NCI-H748 (cell line): ENCODE results near the gene PLSCR4.

Source experiments
- DNase-seq: peaks from one replicate; lab custom pipeline; 2025; ENCODE audit not compliant: unreplicated experiment; lab: John Stamatoyannopoulos, UW

The PLSCR4 gene

DNA sequence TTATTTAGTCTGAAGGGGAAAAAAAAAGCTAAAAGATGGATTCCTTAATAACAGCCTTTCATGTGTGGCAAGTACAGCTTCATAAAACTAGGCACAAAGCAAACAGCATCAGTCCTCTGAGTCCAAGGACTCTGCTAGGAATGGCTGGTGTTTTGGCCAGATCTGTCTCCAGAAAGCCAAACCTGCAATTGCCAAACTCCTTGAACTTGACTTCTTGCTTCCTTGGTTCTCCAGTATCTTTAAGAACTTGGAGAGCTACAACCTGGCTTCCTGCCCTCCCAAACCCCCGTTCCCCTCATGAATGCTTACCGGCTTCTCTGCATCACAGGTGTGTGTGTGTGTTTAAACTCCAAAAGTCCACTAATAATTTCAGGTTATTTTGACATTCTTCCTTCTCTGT is 88.3 kb downstream of the PLSCR4 start:
- DNase-seq, result no peak

DNA sequence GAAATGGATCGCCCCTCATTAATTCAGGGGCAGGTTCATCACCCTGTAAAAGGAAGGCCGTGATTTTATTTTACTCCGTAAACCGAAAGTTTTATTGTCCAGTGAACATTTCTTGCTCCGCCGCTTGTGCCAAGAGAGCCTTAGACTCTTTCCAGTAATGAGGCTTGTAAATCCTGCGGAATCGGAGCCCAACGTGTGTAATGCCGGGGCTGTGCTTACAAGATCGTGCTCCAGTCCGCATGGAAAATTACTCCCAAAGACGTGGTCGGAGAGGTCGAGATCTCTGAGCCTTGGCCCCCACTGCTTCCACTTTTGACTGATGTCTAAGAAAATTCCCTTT is 89.3 kb downstream of the PLSCR4 start:
- peak; percentile 70 for DNase-seq

DNA sequence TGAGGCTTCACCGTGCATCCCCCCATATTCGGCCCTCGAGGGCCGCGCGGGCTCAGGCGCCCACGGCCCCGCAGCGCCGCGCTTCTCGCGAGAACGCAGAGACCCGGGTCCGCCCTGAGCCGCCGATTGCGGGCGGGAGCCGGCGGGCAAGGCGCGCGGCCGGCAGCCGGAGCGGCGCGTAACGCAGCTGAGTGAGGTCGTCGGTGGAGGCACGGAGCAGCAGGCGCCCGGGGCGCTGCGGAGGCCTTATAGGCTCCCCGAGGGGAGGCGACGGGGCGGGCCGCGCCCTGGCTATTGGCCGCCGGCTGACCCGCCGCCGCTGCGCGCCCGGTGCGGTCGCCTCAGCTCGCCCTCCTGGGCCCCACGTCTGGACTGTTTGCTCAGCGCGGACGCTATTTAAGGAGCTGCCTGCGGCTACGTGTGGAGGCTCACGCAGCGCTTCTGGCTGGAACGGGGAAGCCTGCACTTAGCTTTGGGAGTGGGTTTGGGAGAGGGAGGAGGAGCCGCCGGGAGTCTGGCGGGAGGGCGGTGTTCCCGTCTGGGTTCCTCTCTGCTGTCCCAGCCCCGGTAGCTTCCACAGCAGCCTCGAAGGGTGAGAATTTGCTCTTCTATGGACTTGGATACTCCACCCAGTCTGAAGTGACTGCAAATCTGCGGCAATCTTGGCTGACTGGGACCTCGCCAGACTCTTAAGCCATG is 89.8 kb downstream of the PLSCR4 start, which contains the start of gene PLOD2:
Gene PLOD2 (minus strand): TSS at position 221 of the 699 bp plus-strand sequence. CDS start 195 bp downstream, at position 26.
- DNase-seq, result peak; percentile 90

DNA sequence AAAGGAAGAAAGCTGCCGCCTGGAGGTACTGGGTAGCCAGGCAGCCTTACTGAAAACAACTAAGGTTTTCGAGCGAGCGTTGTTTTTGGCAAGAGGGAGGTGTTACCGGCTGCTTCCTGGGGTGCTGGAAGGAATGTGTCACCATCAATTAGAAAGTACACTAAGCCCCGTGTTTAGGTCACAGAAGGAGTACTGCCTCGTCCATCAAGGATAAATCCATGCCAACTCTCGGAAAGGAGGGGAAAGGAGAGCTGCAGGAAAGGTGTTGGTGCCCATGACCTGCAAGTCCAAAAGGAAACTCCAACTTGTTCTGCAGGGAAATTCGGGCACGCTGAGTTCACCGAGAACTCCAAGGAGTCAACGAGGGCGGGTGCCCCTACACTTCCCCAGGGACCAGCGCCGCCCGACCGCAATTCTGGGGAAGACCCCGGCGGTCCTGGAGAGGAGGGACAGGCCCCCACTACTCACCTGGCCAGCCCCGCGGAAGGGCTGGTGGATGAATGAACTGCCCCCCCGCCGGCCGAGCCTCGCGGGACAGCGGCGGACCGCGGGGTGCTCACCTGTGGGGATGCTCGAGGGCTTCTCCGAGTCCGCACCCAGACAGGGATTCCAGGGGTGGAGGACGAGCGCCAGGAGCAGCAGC is 90.5 kb downstream of the PLSCR4 start:
- peak; percentile 83 for DNase-seq

DNA sequence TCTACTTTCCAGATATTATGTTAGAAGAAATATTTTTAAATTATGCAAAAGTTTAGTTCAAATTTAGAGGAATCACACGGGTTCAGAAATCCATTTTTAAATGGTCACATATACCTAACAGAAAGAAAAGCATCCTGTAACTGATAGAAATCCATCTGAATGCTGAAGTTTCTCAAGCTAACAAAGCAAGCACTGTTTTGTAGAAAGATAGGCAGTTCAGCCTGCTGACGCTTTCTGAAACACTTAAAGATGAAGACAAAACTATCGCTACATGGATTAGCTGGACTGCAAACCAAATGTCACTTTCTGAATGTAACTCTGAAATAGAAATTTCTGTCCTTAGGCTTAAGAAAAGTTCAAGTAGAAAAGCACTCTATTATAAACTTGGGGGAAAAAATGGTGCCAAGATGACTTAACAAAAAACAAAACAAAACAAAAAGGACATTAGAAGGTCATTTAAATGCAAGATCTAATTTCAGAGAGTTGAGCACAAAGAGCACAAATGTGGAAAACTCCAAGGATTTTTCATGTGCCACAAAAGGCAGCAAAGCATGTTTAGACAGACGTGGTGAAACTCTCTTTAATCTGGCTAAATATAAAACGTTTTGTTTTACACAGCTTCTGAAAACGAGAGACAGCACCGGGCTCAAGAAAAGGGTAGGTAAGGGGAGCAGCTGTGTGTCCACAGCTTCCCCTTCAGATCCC is 91.1 kb downstream of the PLSCR4 start:
- DNase-seq, result no peak

DNA sequence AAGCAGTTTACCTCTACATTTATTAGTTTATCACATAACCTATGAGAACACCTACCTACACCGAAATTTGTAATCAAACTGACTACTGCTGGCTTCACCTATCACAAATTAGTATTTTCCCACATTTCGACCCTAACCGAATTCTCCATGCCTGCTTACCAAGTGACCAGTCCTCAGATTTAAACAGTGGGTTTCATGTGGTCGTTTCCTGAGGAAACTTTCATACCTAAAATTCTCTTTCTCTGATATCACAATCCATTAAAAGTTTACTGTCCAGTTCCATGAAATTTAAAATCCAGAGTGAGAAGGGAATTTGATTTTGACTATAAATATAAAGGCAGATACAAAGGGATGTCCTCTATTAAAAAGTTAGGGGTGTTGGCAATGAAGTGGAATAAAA is 91.9 kb downstream of the PLSCR4 start:
- DNase-seq, result no peak

DNA sequence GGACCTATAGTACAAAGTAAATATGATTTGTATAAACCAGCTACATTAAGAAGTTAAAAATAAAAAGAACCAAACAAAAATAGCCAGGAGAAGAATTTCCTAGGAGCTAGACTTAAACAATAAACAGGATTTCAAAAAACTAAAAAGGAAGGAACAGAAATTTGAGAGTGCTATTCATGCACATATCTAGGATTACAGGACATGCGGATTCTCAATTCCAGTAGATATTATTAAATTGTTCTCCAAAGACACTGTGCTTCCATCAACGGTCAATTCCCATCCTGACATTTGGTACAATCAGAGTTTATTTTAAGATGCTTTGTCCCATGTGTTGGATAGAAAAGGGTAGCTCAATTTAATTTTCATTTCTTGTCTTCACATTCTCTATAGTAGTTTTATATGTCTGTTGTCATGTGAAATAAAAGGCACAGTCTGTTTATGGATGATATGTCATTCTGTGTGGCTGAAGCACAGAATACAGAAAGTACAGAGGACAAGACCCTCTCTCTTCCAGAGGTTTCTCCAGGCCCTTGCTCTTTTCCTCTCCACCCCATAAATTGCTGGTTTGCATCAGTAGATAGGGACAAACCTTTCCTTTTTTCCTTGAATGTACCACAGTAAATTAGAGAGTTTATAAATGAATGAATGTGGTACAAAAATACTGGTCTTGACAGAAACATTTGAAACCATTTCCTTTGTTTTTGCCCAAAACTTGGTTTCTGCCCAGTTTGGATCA is 93.4 kb downstream of the PLSCR4 start:
- DNase-seq, result no peak

DNA sequence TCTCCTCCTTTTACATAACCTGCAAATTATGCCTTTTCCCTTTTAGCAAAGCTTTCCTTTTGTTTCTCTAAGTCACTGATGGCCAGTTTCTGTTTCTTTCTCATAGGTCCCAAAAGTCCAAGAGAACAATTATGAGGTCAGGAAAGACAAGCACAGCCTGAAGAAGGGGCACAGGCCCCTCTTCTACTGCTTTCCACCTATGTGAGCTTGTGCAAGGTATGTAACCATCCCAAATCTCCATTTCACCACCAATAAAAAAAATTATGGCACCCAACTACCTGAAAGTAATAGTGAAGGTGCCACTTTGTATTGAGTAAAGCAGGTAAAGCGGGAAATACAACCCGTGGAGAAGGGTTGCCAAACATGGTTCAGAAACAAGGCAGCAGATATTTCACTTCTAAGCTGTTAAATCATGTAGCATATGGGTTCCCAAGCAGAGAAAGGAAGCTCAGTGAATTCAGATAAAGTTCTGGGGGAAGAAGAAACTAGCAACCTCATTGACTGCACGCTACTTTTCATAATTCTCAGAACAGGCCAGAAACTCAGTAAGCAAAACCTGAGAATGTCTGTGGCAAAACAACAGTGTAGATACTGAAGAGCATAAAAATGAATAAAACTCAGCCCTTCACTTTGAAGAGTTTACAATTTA is 94.1 kb downstream of the PLSCR4 start:
- no peak for DNase-seq

DNA sequence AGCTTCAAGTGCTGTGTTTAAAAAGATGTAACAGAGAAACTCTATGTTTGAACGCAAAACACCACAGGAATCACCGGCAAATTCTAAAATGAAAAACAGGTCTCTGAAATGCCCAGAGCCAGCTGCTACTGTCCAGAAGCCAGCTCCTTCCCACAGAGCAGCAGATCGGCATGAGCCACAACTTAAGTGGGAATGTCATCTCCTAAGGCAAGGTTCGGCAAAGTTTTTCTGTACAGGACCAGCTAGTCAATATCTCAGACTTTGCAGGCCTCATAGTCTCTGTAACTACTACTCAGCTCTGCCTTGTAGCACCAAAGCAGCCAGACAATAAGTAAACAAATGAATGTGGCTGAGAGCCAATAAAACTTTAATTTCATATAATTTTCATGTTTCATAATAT is 94.8 kb downstream of the PLSCR4 start:
- DNase-seq, result no peak

DNA sequence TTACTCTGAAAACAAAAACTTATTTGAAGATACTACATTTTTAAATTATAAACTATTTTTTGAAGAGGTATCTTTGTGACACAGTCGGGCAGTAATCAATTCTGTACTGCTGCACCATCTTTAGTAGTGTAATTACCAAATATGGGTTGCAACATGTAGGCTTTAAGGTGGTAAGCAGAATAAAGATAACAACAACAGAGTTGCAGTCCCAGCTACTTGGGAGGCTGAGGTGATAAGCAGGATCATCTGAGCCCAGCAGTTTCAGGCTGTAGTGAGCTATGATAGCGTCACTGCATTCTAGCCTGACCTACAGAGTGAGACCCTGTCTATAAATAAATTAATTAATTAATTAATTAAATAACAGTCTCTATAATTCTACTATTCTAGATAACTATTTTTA is 95.9 kb downstream of the PLSCR4 start:
- no peak for DNase-seq

DNA sequence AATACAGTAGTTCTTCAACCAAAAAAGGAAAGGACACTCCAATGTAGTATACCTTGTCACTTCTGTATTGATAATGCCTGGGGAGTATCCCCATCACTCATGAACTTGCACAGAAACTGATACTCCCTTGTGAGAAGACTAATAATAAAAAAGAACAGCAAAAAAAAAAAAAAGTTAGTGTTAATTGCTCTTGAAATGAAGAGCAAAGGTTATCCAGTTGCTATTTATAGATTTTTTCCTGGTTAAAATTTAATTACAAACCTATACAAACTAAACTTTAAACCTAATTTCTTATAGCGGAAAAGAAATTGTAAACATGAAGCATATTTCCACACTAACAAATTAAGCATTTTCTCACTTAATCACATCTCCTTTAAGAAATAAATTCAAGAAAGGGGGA is 96.6 kb downstream of the PLSCR4 start:
- DNase-seq, result no peak

DNA sequence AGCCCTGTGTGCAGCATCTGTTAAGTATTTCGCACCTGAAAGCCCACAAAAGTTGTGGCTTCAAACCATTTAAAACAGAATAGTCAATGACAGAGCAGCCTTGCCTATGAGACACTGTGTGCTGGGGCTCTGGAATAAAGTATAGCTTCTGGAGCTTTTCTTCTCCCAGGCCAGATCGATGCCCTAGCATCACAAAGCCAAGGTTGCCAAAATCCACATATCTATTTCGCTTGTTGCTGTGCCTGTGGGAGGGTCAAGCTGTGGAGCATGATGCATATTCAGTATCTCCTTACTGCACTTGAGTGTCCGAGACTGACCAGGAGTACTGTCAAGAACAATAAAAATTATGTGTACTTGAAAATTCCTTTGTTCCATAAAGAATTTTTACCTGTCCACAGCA is 97.5 kb downstream of the PLSCR4 start:
- no peak for DNase-seq

DNA sequence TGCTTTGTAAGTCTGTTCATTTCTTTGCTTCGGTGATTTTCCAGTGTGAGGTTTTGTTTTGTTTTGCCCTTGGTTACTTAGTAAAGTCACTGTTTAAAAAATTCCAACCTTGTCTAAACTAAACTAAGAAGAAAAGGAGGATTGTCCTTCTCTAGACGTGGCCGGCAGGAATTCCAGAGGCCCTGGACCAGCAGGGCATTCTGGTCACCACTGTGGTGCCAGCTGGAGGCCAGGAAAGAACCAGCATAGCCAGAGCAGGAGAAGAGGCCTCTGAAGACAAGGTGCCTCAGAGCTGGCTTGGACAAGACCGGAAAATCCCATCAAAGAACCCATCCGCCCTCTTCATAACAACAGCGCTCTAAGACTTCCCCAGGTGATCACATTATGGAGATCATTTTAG is 98.1 kb downstream of the PLSCR4 start:
- DNase-seq, result no peak

DNA sequence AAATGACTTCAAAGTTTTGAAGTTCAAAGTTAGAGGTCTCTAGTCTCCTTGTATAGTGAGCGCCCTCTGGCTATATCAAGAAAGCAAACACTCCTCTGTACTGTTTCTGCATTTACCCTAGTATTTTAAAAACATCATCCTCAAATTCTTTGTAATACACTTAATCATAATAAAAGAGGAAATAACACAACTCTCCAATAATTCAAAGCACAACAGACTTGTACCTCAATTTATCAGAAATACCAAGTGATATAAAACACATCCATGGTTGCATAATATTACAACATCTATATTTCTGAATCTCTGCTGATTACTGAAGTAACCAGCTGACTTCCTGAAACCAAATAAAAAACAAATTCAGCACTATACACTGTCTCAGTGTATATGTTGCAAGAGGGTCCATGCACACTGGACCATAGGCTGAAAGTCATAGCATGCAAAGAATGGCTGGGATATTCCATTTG is 102.4 kb downstream of the PLSCR4 start:
- no peak for DNase-seq

DNA sequence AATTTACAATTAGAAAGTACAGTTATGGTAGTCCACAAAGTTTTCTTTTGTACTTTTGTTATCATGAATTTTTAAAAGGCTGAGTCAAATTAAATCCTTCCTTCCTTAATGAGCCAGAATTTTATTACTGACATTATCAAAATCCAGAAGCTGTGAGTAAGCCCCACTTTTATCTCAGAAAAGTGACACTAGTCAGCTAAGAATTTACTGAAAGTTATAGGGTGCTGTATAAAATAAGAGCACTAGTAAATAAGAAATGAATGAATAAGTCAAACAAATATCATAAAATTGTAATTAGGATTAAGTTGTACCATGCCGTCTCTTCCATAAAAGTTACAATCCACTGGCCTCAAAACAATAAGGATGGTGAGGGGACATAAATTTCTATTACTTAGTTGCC is 105.3 kb downstream of the PLSCR4 start:
- no peak for DNase-seq

DNA sequence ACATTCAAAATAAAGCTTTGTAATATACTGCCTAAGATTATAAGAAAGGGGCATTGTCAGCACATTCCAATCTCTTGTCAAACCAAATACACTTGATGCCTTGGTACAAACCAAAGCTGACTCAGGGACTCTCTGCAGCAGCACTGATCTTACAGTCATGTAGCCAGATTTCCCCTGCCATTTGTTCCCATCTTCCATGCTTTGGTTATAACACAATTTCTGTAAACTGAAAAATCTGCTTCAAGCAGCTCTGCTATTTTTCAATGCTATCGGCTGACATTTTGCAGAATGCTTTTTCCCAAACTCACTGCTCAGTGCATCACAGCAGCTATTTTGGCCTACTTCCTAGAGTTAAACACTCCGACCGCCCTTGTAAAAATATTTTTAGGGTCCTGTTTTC is 108.1 kb downstream of the PLSCR4 start:
- DNase-seq, result no peak
